ENCODE measurements around the gene RETSAT. TPM values are rescaled to one million over a fixed set of nuclear protein-coding genes. Genes with fewer than 3 reads are reported as not detected.

Gene RETSAT
- total and polyA plus RNA-seq, 2 of the 13 experiments (the other 11 are each of a cell fraction or from before 2014, with no cell fraction given): 46.7 to 61.0 TPM

DNA sequence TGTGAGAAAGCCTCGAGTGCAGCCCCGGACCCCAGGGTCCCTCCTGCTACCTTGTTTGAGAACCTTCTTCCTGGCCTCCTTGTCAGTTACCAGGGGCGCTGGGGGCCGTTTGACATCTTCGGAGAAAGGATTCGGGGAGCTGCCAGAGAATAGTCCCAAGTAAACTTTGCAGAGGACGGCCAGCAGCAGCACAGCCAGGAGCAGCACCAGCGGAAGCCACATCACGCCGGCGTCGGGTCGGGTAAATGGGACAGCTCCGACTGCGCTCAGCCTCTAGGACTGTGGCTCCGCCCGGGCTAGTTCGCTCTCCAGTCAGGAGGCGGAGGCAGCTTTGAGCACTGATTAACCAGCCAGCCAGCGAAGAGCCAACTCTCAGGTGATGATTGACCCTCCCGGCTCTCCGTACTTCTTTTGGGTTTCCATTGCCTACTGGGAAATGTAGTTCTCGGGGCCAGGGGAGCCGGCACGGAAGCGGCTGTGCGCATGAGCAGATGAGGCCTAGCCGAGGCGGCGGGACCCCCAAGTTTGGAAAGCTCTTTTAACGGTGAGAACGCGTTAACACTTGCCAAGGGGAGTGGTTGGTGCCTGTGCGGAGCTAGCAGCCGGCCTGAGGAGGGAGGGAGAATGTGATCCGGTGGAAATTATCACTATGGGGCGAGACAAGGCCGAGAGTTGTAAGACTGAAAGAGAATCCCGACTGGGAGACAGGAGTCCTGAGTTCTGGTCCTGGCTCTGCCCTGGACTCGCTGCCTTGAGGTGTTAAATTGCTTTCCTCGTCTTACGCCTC lies at the start of gene RETSAT, which contains the start of gene ELMOD3 (continued):
- TF ChIP-seq ZNF674 (CRISPR knock-in tag; IDR thresholded peaks at IDR 0.05; ENCODE audit: low read depth): peak; percentile 99
- TF ChIP-seq SAFB2 (CRISPR knock-in tag; IDR thresholded peaks at IDR 0.05; ENCODE audit: borderline replicate concordance, low read depth): peak; percentile 19; the same call in 1 of the 2 replicates
- TF ChIP-seq HINFP (CRISPR knock-in tag; IDR thresholded peaks at IDR 0.05; ENCODE audit: low read depth): peak; percentile 89; the same call in 1 of the 2 replicates
- TF ChIP-seq ZNF883 (CRISPR knock-in tag; IDR thresholded peaks at IDR 0.05; ENCODE audit: not compliant biosample characterization): peak; percentile 83
- peak; percentile 93 for TF ChIP-seq TBX2 (CRISPR knock-in tag; IDR thresholded peaks at IDR 0.05; ENCODE audit: borderline replicate concordance)
- TF ChIP-seq ATRX (CRISPR knock-in tag; IDR thresholded peaks at IDR 0.05; ENCODE audit: borderline replicate concordance): no peak
- peak; percentile 39; the same call in 1 of the 2 replicates for TF ChIP-seq ZNF263 (CRISPR knock-in tag; IDR thresholded peaks at IDR 0.05)
- TF ChIP-seq POLR2A (IDR thresholded peaks at IDR 0.05; ENCODE audit: insufficient read depth in 1 of 2, low read depth in 2 of 2, low read length in 2 of 2): peak; percentile 100
- TF ChIP-seq SOX5 (CRISPR knock-in tag; IDR thresholded peaks at IDR 0.05; ENCODE audit: borderline replicate concordance): peak; percentile 74; the same call in 1 of the 2 replicates
- TF ChIP-seq ZBTB25 (CRISPR knock-in tag; IDR thresholded peaks at IDR 0.05): peak; percentile 74
- TF ChIP-seq CHD2 (IDR thresholded peaks at IDR 0.05; ENCODE audit: low read depth, low read length): peak; percentile 53
- TF ChIP-seq SALL2 (CRISPR knock-in tag; IDR thresholded peaks at IDR 0.05): peak; percentile 97
- TF ChIP-seq HMG20B (CRISPR knock-in tag; conservative IDR thresholded peaks at IDR 0.05): peak; percentile 55; the same call in 1 of the 2 replicates
- no peak for TF ChIP-seq ATAD3A (CRISPR knock-in tag; IDR thresholded peaks at IDR 0.05)
- TF ChIP-seq DDIT3 (CRISPR knock-in tag; IDR thresholded peaks at IDR 0.05): no peak; the same call in 1 of the 2 replicates
- no peak for TF ChIP-seq ZNF562 (CRISPR knock-in tag; IDR thresholded peaks at IDR 0.05; ENCODE audit: borderline replicate concordance)
- peak; percentile 84 for TF ChIP-seq JUN (CRISPR knock-in tag; IDR thresholded peaks at IDR 0.05)
- peak; percentile 97 for TF ChIP-seq ZFY (CRISPR knock-in tag; IDR thresholded peaks at IDR 0.05)
- peak; percentile 95 for TF ChIP-seq ZNF230 (CRISPR knock-in tag; IDR thresholded peaks at IDR 0.05)
- TF ChIP-seq SRSF1 (optimal IDR thresholded peaks at IDR 0.05; ENCODE audit: low read depth, low read length): no peak
- peak; percentile 93; the same call in 1 of the 2 replicates for TF ChIP-seq ZFP90 (CRISPR knock-in tag; IDR thresholded peaks at IDR 0.05; ENCODE audit: borderline replicate concordance)
- TF ChIP-seq ZNF543 (CRISPR knock-in tag; IDR thresholded peaks at IDR 0.05): peak; percentile 98
- peak; percentile 91; the same call in 1 of the 2 replicates for TF ChIP-seq PAX8 (CRISPR knock-in tag; IDR thresholded peaks at IDR 0.05; ENCODE audit: borderline replicate concordance)
- TF ChIP-seq ZNF331 (CRISPR knock-in tag; IDR thresholded peaks at IDR 0.05): peak; percentile 93; the same call in 1 of the 2 replicates
- TF ChIP-seq SYNCRIP (IDR thresholded peaks at IDR 0.05; ENCODE audit: insufficient read depth, low read depth, low read length): no peak
- TF ChIP-seq NBN (conservative IDR thresholded peaks at IDR 0.05): no peak
- TF ChIP-seq ZNF644 (CRISPR knock-in tag; IDR thresholded peaks at IDR 0.05; ENCODE audit: low read depth): no peak

Measured in HepG2 (cell line).